ENCODE results near the gene ERVK3-1. TPM values are rescaled to one million over a fixed set of nuclear protein-coding genes. Genes with fewer than 3 reads are reported as not detected.

ERVK3-1 gene
- total RNA-seq, 1 donor from 2014 or later = 40.6 TPM

- TF ChIP-seq CTCF (IDR thresholded peaks at IDR 0.05; ENCODE audit: unreplicated experiment) = no peak
- peaks cover 32% of the 10 kb centered on the region for H3K4me1 Mint-ChIP-seq (ENCODE audit: unreplicated experiment)
- peaks cover 3% of the 10 kb centered on the region for H3K27me3 Mint-ChIP-seq (ENCODE audit: unreplicated experiment)
- peaks cover 34% of the 10 kb centered on the region for H3K36me3 Mint-ChIP-seq (ENCODE audit: low read depth, unreplicated experiment)
- DNase-seq (ENCODE audit: low spot score) = no peak
- no peaks in the 10 kb centered on the region for H3K9me3 Mint-ChIP-seq (ENCODE audit: unreplicated experiment)
- peak overlapping the region; percentile 67 for H3K4me3 Mint-ChIP-seq (ENCODE audit: unreplicated experiment)
- H3K27ac Mint-ChIP-seq (ENCODE audit: unreplicated experiment) = no peak overlapping the region
These were observed 31.0 kb downstream of the ERVK3-1 start for GRCh38 chr19:58336216-58336615.

DNA sequence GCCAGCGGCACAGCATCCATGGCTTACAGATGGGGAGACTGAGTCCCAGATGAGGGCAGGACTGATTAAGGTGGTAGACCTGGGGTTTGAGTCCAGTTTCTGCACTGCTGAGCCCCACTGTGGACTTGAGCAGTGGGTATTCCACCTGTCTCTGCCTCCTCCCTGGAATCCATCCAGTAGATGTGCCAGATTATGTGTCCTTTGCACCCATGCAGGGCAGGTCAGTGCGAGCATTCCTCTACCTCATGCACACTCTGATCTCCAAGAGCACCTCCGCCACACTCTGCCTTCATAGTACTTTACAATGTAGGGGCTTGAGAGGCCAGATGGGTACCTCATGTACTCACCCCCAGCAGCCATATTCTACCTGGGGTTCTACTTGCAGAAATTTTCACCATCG, 31.6 kb downstream of the ERVK3-1 start:
- H3K4me3 Mint-ChIP-seq (ENCODE audit: unreplicated experiment) = no peak overlapping the region
- DNase-seq (ENCODE audit: low spot score) = no peak
- H3K27ac Mint-ChIP-seq (ENCODE audit: unreplicated experiment) = no peak overlapping the region
- no peaks in the 10 kb centered on the region for H3K9me3 Mint-ChIP-seq (ENCODE audit: unreplicated experiment)
- H3K36me3 Mint-ChIP-seq (ENCODE audit: low read depth, unreplicated experiment) = peaks cover 37% of the 10 kb centered on the region
- TF ChIP-seq CTCF (IDR thresholded peaks at IDR 0.05; ENCODE audit: unreplicated experiment) = no peak
- H3K4me1 Mint-ChIP-seq (ENCODE audit: unreplicated experiment) = peaks cover 34% of the 10 kb centered on the region
- peaks cover 3% of the 10 kb centered on the region for H3K27me3 Mint-ChIP-seq (ENCODE audit: unreplicated experiment)

- TF ChIP-seq CTCF (IDR thresholded peaks at IDR 0.05; ENCODE audit: unreplicated experiment) = no peak
- Mint-ChIP-seq H3K36me3 (ENCODE audit: low read depth, unreplicated experiment) (peaks cover 42% of the 10 kb centered on the region), H3K27me3 (ENCODE audit: unreplicated experiment) (peaks cover 3% of the 10 kb centered on the region), H3K9me3 (ENCODE audit: unreplicated experiment) (no peaks in the 10 kb centered on the region), H3K4me3 (ENCODE audit: unreplicated experiment) (peak overlapping the region; percentile 78), H3K4me1 (ENCODE audit: unreplicated experiment) (peaks cover 34% of the 10 kb centered on the region), H3K27ac (ENCODE audit: unreplicated experiment) (no peak overlapping the region)
- no peak for DNase-seq (ENCODE audit: low spot score)
These were observed 33.2 kb downstream of the ERVK3-1 start for GRCh38 chr19:58338336-58338735.

- DNase-seq (ENCODE audit: low spot score) = peak; percentile 63
- Mint-ChIP-seq H3K36me3 (ENCODE audit: low read depth, unreplicated experiment) (peaks cover 42% of the 10 kb centered on the region), H3K27ac (ENCODE audit: unreplicated experiment) (peak overlapping the region; percentile 68), H3K4me1 (ENCODE audit: unreplicated experiment) (peaks cover 34% of the 10 kb centered on the region), H3K4me3 (ENCODE audit: unreplicated experiment) (no peak overlapping the region), H3K27me3 (ENCODE audit: unreplicated experiment) (peaks cover 3% of the 10 kb centered on the region), H3K9me3 (ENCODE audit: unreplicated experiment) (no peaks in the 10 kb centered on the region)
- TF ChIP-seq CTCF (IDR thresholded peaks at IDR 0.05; ENCODE audit: unreplicated experiment) = peak; percentile 60
These were observed 33.8 kb downstream of the ERVK3-1 start for GRCh38 chr19:58338825-58339558.

- H3K4me3 Mint-ChIP-seq (ENCODE audit: unreplicated experiment) = peak overlapping the region; percentile 94
- no peaks in the 10 kb centered on the region for H3K9me3 Mint-ChIP-seq (ENCODE audit: unreplicated experiment)
- no peak for DNase-seq (ENCODE audit: low spot score)
- H3K27me3 Mint-ChIP-seq (ENCODE audit: unreplicated experiment) = peaks cover 5% of the 10 kb centered on the region
- H3K36me3 Mint-ChIP-seq (ENCODE audit: low read depth, unreplicated experiment) = peaks cover 21% of the 10 kb centered on the region
- H3K27ac Mint-ChIP-seq (ENCODE audit: unreplicated experiment) = peak overlapping the region; percentile 55
- TF ChIP-seq CTCF (IDR thresholded peaks at IDR 0.05; ENCODE audit: unreplicated experiment) = no peak
- peaks cover 21% of the 10 kb centered on the region for H3K4me1 Mint-ChIP-seq (ENCODE audit: unreplicated experiment)
These were observed 40.4 kb downstream of the ERVK3-1 start for GRCh38 chr19:58345558-58345957.

All from endothelial cell (in vitro differentiated cells).